DMS114 treated with DMSO at 0.1 percent for 48 hours (cell line): ENCODE data around the gene CCL25.
"Not testable (repeated sequence)": the region's sequence is repeated elsewhere in the genome, so short reads cannot be mapped to it uniquely, and the experiment has no call there.

Experiments used
- DNase-seq: peaks from one replicate; lab custom pipeline; 2025; ENCODE audit not compliant: unreplicated experiment; lab: John Stamatoyannopoulos, UW

CCL25 gene, protein sequence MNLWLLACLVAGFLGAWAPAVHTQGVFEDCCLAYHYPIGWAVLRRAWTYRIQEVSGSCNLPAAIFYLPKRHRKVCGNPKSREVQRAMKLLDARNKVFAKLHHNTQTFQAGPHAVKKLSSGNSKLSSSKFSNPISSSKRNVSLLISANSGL

GRCh38 chr19:8052464-8052859 is at the start of gene CCL25:
TSS of gene CCL25 (plus strand) at chr19:8052760. CDS start at chr19:8053050, 290 bp downstream.
- DNase-seq, result no peak

DNA sequence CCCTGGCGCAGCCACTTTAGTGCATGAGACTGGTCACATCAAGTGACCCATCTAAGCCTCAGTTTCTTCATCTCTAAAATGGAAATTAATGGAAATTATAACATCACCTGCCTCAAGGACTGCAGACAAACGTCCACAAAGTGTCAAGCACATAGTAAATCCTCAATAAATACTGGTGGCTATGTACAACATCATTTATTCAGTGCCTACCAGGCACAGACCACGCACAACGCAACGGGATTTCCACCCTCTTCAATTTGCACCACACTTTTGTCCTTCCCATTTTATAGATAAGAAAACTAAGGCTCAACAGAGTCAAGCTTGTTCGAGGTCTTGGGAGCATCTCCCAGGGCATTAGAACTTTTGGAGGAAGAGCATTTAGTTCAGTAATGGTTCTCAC is 48.6 kb upstream of the CCL25 start:
- DNase-seq, result no peak

DNA sequence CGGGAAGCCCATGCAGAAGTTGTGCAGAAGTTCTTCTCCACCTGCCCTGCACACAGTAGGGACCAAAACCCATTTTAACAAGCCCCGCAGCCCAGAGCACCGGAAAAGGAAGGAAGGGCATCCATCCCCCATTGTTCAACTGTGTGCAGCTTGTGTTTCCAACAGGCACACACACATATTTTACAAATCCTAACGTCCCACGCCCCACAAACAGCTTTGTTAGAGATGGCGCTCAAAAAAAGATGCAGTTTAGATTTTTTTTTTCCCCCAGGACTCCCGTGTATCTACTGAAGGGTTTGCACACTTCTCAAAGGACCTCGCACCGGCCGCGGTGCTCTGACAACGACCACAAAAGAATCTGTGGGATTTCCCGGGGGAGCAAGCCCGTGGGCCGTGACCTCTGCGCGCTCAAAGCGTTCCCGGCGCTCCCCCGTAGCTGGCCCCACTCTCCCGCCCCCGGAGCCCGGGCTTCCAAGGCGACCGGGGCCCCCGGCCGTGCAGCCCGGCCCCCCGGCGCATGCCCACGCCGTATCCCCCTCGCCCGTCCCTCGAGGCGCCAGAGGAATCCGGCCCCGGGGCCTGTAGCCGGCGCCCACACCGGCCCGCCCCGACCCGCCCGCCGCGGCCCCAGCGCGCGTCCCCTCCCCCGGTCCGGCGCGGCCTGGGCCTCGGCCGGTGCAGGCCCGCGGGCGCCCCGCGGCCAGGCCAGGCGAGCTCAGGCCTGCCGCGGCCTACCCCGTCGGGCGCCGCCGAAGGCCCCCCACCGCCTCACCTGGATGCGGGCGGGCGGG is 47.6 kb upstream of the CCL25 start:
- no peak for DNase-seq

- peak; percentile 33 for DNase-seq
Observed at GRCh38 chr19:8005534-8006256, 46.9 kb upstream of the CCL25 start, which contains the start of gene ELAVL1. TSS of gene ELAVL1 (minus strand) at chr19:8005641. CDS start at chr19:7991815, 13,826 bp downstream.

DNA sequence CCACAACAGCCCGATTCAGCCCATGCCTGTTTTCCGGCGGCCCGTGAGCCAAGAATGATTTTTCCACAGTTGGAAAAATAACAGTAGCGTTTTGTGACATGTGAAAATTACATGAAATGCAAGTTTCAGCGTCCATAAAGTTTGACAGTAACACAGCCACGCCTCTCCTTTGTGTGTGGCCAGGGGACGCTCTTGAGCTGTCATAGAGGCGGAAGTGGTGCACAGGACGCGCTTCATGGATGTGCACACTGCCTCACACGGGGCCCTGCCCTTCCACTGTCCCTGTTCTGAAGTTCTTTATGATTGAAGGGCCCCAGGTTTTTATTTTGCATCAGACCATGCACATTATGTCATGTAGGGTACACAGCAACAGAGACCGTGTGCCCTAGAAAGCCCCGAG is 34.8 kb upstream of the CCL25 start:
- no peak for DNase-seq

DNA sequence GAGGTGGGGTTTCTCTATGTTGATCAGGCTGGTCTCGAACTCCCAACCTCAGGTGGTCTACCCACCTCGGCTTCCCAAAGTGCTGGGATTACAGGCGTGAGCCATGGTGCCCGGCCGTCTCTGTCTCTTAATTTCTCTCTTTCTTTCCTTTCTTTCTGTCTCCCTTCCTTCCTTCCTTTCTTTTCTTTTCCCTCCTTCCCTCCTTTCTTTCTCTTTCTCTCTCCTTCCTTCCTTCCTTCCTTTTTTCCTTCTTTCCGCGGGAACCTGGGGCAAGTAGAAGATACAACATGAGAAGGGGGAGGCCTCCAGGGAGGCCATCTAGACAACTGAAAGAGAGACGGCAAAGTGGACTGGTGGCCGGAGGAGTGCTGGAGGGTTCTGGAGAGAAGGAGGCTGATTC is 31.9 kb upstream of the CCL25 start:
- DNase-seq, result no peak

- no peak for DNase-seq
Observed at GRCh38 chr19:8021374-8021773, 31.2 kb upstream of the CCL25 start.

DNA sequence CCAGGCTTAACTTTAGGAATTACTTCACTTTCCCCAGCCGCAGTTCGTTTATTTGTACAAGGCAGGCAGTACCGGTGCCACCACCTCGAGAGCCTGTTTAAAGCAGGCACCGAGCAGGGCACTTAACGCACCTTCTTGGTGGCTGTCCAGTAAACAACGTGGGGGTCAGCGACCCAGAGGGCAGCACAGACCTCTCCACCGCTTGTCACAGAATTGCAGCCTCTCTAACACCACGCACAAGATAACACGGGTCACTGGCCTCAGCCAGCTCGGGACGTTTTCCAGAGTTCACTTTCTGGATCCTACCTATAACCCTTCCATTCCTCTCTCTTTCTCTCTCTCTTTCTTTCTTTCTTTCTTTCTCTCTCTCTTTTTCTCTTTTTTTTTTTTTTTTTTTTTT is 30.3 kb upstream of the CCL25 start:
- no peak for DNase-seq

DNA sequence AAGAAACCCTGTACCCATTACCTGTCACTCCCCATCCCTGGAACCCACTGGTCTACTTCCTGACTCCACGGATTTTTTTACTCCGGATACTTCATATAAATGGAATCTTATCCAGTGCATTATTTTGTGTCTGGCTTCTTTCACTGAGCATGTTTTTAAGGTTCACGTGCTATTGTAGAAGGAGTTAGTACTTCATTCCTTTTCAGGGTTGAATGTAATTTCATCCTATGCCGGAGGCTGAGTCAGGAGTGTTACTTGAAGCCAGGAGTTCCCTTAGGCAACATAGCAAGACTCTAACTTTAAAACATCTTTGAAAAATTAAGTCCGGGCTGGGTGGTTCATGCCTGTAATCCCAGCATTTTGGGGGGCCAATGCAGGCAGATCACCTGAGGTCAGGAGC is 29.2 kb upstream of the CCL25 start:
- no peak for DNase-seq

GRCh38 chr19:8024256-8024655 is 28.3 kb upstream of the CCL25 start:
- not testable (repeated sequence) for DNase-seq

DNA sequence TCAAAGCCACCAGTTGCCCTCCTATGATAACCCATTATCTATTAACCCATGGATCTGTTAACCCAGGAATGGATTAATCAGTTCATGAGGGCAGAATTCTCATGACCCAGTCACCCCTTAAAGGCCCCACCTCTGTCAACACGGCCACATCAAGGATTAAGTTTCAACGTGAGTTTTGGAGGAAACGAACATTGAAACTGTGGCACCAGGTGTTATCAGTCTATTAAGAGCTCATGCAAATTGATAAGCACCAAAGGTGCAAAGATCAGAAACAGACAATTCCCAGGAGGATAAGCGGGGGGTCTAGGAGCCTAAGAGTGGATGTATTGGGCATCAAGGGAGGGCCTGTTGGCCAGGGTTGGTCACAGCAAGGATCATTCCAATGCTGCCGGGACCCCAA is 27.2 kb upstream of the CCL25 start:
- no peak for DNase-seq

GRCh38 chr19:8028951-8029491 is 23.5 kb upstream of the CCL25 start:
- DNase-seq, result no peak

- DNase-seq, result no peak
Observed at GRCh38 chr19:8030960-8031359, 21.6 kb upstream of the CCL25 start.

- DNase-seq, result not testable (repeated sequence)
Observed at GRCh38 chr19:8033287-8034177, 19.0 kb upstream of the CCL25 start.

DNA sequence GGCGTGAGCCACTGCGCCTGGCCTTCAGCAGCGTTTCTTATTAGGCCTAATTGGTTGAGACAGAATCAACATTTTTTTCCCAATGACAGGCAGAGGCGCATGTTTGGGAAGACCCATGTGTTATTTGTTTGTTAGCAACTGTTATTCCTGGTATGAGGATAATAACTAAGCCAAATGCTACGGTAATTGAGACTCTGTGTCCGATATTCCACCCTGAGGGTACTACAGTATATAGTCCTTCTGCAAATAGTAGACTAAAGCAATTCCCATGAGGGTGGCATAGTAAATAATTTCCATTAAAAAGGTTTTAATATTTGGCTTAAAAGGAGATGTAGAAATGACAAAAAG is 18.4 kb upstream of the CCL25 start:
- no peak for DNase-seq

DNA sequence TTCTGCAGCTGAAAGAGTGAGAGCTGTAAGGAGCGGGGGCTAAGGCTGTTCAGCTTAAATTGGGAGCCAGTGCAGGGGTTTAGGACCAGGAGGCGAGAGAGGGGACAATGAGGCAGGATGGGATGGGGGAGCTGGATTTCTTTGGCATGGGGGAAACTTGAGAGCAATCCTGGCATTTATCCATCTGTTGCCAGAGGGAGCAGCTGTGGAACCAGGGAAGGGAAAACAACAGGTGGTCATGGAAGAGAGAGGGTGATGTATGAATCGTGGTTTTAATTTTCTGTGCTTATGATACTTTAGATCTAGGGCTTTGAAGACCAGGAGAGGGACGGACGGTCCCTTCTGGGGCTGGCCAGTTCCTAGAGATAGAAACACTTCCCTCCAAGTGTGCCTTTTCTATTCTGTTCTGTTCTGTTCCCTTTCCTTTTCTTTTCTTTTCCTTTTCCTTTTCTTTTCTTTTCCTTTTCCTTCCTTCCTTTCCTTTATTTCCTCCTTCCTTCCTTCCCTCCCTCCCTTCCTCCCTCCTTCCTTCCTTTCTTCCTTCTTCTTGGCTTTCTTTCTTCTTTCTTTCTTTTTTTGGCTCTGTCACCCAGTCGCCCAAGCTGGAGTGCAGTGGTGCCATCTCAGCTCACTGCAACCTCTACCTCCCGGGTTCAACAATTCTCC is 16.0 kb upstream of the CCL25 start:
- DNase-seq, result no peak

- no peak for DNase-seq
Observed at GRCh38 chr19:8038815-8039214, 13.7 kb upstream of the CCL25 start.

DNA sequence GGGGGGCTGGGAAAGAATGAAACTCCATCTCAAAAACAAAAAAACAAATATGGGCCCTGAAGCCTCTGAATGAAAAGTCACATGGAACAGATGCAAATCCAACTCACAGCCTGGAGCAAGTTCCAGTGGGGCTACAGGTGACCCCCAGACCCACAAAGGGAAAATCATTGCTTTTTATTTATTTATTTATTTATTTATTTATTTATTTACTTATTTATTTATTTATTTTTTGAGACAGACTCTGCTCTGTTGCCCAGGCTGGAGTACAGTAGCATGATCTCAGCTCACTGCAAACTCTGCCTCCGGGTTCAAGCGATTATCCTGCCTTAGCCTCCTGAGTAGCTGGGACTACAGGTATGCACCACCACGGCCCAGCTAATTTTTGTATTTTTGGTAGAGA is 13.3 kb upstream of the CCL25 start:
- DNase-seq, result no peak

GRCh38 chr19:8041531-8041931 is 11.0 kb upstream of the CCL25 start:
- no peak for DNase-seq

- no peak for DNase-seq
Observed at GRCh38 chr19:8042900-8043299, 9.7 kb upstream of the CCL25 start.
